ENCODE measurements around the gene LGI4.
"Not testable (repeated sequence)": the region's sequence is repeated elsewhere in the genome, so short reads cannot be mapped to it uniquely, and the experiment has no call there.

LGI4 gene

GRCh38 chr19:35160629-35161433, 26.0 kb upstream of the LGI4 start:
- DNase-seq: no peak

- DNase-seq: no peak
Measured at GRCh38 chr19:35159606-35160005, 24.7 kb upstream of the LGI4 start.

GRCh38 chr19:35157431-35157830, 22.6 kb upstream of the LGI4 start:
- DNase-seq: no peak

GRCh38 chr19:35156673-35157014, 21.8 kb upstream of the LGI4 start:
- no peak for DNase-seq

- DNase-seq: no peak
Measured at GRCh38 chr19:35155981-35156672, 21.3 kb upstream of the LGI4 start.

GRCh38 chr19:35155441-35155840, 20.6 kb upstream of the LGI4 start:
- no peak for DNase-seq

GRCh38 chr19:35154525-35155406, 19.9 kb upstream of the LGI4 start, which contains the start of gene FXYD5:
FXYD5 (plus strand) TSS chr19:35154735; CDS start chr19:35155551, 816 bp downstream.
- peak; percentile 51 for DNase-seq

- DNase-seq: peak; percentile 47
Measured at GRCh38 chr19:35153701-35154524, 19.1 kb upstream of the LGI4 start.

- DNase-seq: not testable (repeated sequence)
Measured at GRCh38 chr19:35153129-35153522, 18.3 kb upstream of the LGI4 start.

- no peak for DNase-seq
Measured at GRCh38 chr19:35151273-35152065, 16.6 kb upstream of the LGI4 start.

GRCh38 chr19:35150445-35150844, 15.6 kb upstream of the LGI4 start:
- no peak for DNase-seq

- DNase-seq: no peak
Measured at GRCh38 chr19:35149463-35149862, 14.6 kb upstream of the LGI4 start.

- no peak for DNase-seq
Measured at GRCh38 chr19:35146746-35147459, 12.0 kb upstream of the LGI4 start.

GRCh38 chr19:35144600-35145436, 10.0 kb upstream of the LGI4 start:
- no peak for DNase-seq

GRCh38 chr19:35144259-35144599, 9.4 kb upstream of the LGI4 start:
- no peak for DNase-seq

GRCh38 chr19:35143818-35144217, 9.0 kb upstream of the LGI4 start:
- DNase-seq: no peak

GRCh38 chr19:35143231-35143715, 8.4 kb upstream of the LGI4 start, which contains the start of gene FXYD7:
FXYD7 (plus strand) TSS chr19:35143255; CDS start chr19:35143334, 79 bp downstream.
- DNase-seq: peak; percentile 37

GRCh38 chr19:35142606-35143230, 7.9 kb upstream of the LGI4 start:
- DNase-seq: peak; percentile 61

All from activated gamma-delta T cell (primary cell).